Transverse colon (tissue), 4 donors: ENCODE results near the gene NDUFB5. TPM values are rescaled to one million over a fixed set of nuclear protein-coding genes. Genes with fewer than 3 reads are reported as not detected.

ENCODE experiments used
- DNase-seq: peaks from one replicate; pipeline ENCODE4 v3.0.0-alpha.2; 2019
- H3K27ac ChIP-seq, 4 donors: fragments of 200-600 bp; sonication (generic); 2 replicates each; pipeline ENCODE4 v1.5.1; 2016 to 2018; ENCODE audit warnings: inconsistent platforms in 4 of 4
- H3K27me3 ChIP-seq: fragments of 200-600 bp; sonication (generic); 2 replicates; pipeline ENCODE4 v1.5.1; 2017; ENCODE audit warnings: inconsistent platforms
- H3K36me3 ChIP-seq, 4 donors: fragments of 200-600 bp; sonication (generic); 2 replicates each; pipeline ENCODE4 v1.5.1; 2017 to 2019; ENCODE audit warnings: inconsistent platforms in 4 of 4
- H3K4me1 ChIP-seq, 4 donors: fragments of 200-600 bp; sonication (generic); 2 replicates each; pipeline ENCODE4 v1.5.1; 2017 to 2020; ENCODE audit warnings: inconsistent platforms in 4 of 4
- H3K4me3 ChIP-seq, 4 donors: fragments of 200-600 bp; sonication (generic); 1 replicate in 1 of 4; 2 replicates in 3 of 4; pipeline versions ENCODE4 v1.5.1 to v1.6.1; 2017 to 2019; ENCODE audit warnings: inconsistent platforms in 4 of 4
- H3K9me3 ChIP-seq, 2 donors: fragments of 200-600 bp; sonication (generic); 2 replicates each; pipeline ENCODE4 v1.5.1; 2017 to 2019; ENCODE audit warnings: inconsistent platforms in 2 of 2
- EP300 ChIP-seq: sonication (generic); formaldehyde crosslinking; IDR thresholded peaks from one replicate; pipeline ENCODE4 v1.6.1; 2017; ENCODE audit warnings: antibody characterized with exemption, low read depth
- POLR2A ChIP-seq: fragments of 450-650 bp; IDR thresholded peaks from one replicate; pipeline ENCODE4 v1.6.1; 2016; ENCODE audit warnings: antibody characterized with exemption, mild to moderate bottlenecking, moderate library complexity
- POLR2AphosphoS5 ChIP-seq, 3 donors: sonication (generic); formaldehyde crosslinking; IDR thresholded peaks; one replicate each; pipeline ENCODE4 v1.6.1; 2016; ENCODE audit warnings: antibody characterized with exemption in 3 of 3
- WGBS, 2 donors: methylation state at CpG; one replicate each; pipeline ENCODE4 v1.1.5; 2018; ENCODE audit warnings: low coverage in 1 of 2; 5-methylcytosine and 5-hydroxymethylcytosine counted together
- in situ Hi-C, 4 donors: fragments of 200-750 bp; cut with MboI; loops; one replicate each; pipeline versions ENCODE4 v1.15.0 to v1.15.1; 2017; ENCODE audit warnings: low sequenced_read_pairs in 3 of 4, low pct_ligation_motif_present in 1 of 4, low pct_unique_long_range_greater_than_20kb in 1 of 4
- intact Hi-C: fragments of 100-400 bp; cut with DNase I; formaldehyde crosslinking; loops from one replicate; pipeline ENCODE4 v1.15.1; 2023; ENCODE audit warnings: low total_unique reads
- total RNA-seq, 4 donors: library from RNA; depleted of rRNA; stranded (reverse); fragments of >200 nt; gene quantifications; one replicate each; pipeline ENCODE4 v1.1.0, GENCODE V29; 2016
- TF ChIP-seq, protein P1 (sequence below), 5 experiments: fragments of 200-600 bp in 3 of 5; fragments of 450-650 bp in 2 of 5; sonication (generic) in 3 of 5; IDR thresholded peaks; 1 replicate in 2 of 5; 2 replicates in 3 of 5; pipeline ENCODE4 v1.5.1; 2016 to 2017; ENCODE audit warnings: antibody characterized with exemption in 5 of 5, inconsistent platforms in 3 of 5, mild to moderate bottlenecking in 2 of 5, moderate library complexity in 1 of 5

The NDUFB5 gene
- total RNA-seq, 4 donors from 2014 or later, result 47.5 to 139 (median 88.5) TPM

DNA sequence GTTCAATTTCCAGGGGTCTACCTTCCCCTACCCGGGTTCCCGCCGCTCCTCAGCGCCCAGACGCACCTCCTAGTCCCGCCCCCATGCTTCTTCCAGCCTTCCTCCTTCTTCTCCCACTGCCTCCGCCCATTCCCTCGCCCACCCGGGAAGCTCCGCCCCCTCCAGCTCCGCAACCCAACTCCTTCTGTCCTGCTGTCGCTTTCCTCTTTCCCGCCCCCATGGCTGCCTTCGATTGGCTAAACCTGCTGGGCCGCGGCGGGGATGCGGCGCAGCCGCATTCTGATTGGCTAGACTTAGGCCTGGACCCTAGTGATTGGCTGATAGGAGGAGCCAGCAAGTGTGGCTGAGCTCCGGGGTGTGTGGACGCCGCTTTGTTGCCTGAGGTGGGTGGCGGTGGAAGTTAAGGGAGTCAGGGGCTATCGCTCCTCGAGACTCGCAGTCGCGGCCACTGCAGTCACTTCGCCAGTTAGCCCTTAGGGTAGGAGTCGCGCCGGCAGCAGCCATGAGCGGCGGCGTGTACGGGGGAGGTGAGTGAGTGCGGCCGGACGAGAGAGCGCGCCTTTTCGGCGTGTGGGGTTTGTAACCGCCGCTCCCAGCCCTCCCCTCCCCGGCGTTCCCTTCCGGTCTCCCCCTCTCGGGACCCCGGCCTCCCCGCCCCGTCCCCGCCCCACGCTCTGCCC lies 41.9 kb upstream of the NDUFB5 start, which contains the start of gene ACTL6A:
Gene ACTL6A, plus strand, starts transcription at position 336 of the 680 bp plus-strand sequence. Its CDS starts 167 bp downstream, at position 503.
- Histone ChIP-seq H3K9me3 (no peaks in the 10 kb centered on the region), H3K4me3 (peak within 1 kb of the TSS; percentile 74 to 89 (median 84)), H3K27me3 (no peaks in the 10 kb centered on the region), H3K36me3 (no peaks in the 10 kb centered on the region), H3K27ac (peak within 1 kb of the TSS; percentile 91 to 95 (median 92)), H3K4me1 (peaks cover 6 to 15% (median 8%) of the 10 kb centered on the region in 4 donors)
- DNase-seq, result peak; percentile 100
- WGBS, 2 donors, result 0 to 1% methylated on average over 11 to 46 of the region's 55 CpGs
- intact Hi-C loops, result loop anchor here (5.0 to 10.0 kb wide), 3 partner anchors 40 to 545 kb away; partner anchors contain the start of genes MFN1, MRPL47 and NDUFB5
- TF ChIP-seq, protein P1, sequence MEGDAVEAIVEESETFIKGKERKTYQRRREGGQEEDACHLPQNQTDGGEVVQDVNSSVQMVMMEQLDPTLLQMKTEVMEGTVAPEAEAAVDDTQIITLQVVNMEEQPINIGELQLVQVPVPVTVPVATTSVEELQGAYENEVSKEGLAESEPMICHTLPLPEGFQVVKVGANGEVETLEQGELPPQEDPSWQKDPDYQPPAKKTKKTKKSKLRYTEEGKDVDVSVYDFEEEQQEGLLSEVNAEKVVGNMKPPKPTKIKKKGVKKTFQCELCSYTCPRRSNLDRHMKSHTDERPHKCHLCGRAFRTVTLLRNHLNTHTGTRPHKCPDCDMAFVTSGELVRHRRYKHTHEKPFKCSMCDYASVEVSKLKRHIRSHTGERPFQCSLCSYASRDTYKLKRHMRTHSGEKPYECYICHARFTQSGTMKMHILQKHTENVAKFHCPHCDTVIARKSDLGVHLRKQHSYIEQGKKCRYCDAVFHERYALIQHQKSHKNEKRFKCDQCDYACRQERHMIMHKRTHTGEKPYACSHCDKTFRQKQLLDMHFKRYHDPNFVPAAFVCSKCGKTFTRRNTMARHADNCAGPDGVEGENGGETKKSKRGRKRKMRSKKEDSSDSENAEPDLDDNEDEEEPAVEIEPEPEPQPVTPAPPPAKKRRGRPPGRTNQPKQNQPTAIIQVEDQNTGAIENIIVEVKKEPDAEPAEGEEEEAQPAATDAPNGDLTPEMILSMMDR (IDR thresholded peaks at IDR 0.05), result no peak
- peak; percentile 75 to 82 (median 80) for TF ChIP-seq POLR2AphosphoS5 (IDR thresholded peaks at IDR 0.05)
- TF ChIP-seq POLR2A, result peak; percentile 64
- no peak for TF ChIP-seq EP300
- in situ Hi-C loops, result loop anchor here in 3 of 4 donors (25.0 kb wide), 3 partner anchors 125 to 550 kb away; no protein-coding TSS in a partner anchor

DNA sequence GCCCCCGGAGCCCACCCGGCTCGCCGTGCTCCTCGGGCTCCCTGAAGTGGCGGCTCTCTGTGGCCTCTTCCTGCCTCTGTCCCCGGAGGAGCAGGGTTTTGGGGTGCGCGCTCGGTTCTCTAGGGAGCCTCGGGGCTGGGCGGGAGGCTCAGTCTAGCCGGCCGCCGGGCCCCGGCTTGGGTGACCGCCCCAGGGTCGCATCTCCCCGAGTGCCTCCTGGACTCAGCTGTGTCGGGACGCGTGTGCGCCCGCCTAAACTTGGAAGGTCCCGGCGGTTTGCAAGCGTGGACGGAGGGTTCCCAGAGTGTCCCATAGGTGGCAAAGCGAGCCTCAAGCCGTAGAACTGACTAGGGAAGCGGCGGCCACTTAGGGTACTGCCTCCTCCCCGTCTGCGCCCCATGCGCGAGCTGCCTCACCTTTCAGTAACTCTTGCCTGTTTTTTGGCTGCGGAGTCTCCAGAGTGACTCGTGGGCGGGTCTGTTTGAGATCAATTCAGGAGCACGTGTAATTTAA lies 41.3 kb upstream of the NDUFB5 start:
- in situ Hi-C loops, result loop anchor here in 3 of 4 donors (25.0 kb wide), 3 partner anchors 126 to 551 kb away; no protein-coding TSS in a partner anchor
- intact Hi-C loops, result loop anchor here (5.0 to 10.0 kb wide), 3 partner anchors 39 to 546 kb away; partner anchors contain the start of genes MFN1, MRPL47 and NDUFB5
- Histone ChIP-seq H3K9me3 (no peaks in the 10 kb centered on the region), H3K27ac (peak overlapping the region; percentile 91 to 95 (median 92)), H3K4me1 (peaks cover 6 to 15% (median 8%) of the 10 kb centered on the region in 4 donors), H3K36me3 (no peaks in the 10 kb centered on the region), H3K4me3 (peak overlapping the region; percentile 74 to 89 (median 84)), H3K27me3 (no peaks in the 10 kb centered on the region)
- peak; percentile 73 for DNase-seq
- TF ChIP-seq POLR2A (no peak), EP300 (no peak), POLR2AphosphoS5 (IDR thresholded peaks at IDR 0.05) (peak in 1 of 3 donors; percentile 2)
- TF ChIP-seq, protein P1 (IDR thresholded peaks at IDR 0.05), result peak; percentile 62 to 88 (median 70)
- 0% methylated on average over 26 of the region's 40 CpGs; no CpG with 5 or more reads in 1 of the 2 donors for WGBS, 2 donors

DNA sequence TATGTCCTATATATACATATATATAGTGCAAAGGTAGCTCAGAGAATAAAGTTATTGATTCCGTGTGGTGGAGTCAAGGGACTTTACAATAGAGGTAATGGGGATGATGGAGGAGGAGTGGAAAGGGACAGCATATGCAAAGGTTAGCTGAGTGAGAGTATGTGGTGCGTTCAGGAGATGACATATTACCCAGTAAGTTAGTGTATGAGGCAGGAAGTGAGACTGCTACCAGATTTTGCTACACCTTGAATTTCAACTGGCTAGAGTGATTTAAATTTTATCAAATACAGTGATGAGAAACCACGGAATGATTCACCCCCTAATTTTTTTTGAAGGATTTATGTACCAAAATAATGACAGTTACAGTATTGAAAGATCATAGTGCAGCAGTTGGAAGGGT lies 39.1 kb upstream of the NDUFB5 start:
- in situ Hi-C loops, result loop anchor here in 3 of 4 donors (25.0 kb wide), 3 partner anchors 128 to 553 kb away; no protein-coding TSS in a partner anchor
- intact Hi-C loops, result loop anchor here (10.0 kb wide), 1 partner anchor 221 kb away; the partner anchor contains the start of gene MFN1
- H3K4me1 ChIP-seq, result peaks cover 6 to 15% (median 8%) of the 10 kb centered on the region in 4 donors
- peaks cover 0 to 7% (median 0%) of the 10 kb centered on the region in 4 donors for H3K36me3 ChIP-seq
- 66 to 71% methylated on average over 3 of the region's 3 CpGs for WGBS, 2 donors
- no peak for DNase-seq
- H3K9me3 ChIP-seq, result no peaks in the 10 kb centered on the region
- H3K27ac ChIP-seq, result no peak overlapping the region
- H3K4me3 ChIP-seq, result no peak overlapping the region
- TF ChIP-seq POLR2AphosphoS5 (IDR thresholded peaks at IDR 0.05), result no peak
- H3K27me3 ChIP-seq, result no peaks in the 10 kb centered on the region

DNA sequence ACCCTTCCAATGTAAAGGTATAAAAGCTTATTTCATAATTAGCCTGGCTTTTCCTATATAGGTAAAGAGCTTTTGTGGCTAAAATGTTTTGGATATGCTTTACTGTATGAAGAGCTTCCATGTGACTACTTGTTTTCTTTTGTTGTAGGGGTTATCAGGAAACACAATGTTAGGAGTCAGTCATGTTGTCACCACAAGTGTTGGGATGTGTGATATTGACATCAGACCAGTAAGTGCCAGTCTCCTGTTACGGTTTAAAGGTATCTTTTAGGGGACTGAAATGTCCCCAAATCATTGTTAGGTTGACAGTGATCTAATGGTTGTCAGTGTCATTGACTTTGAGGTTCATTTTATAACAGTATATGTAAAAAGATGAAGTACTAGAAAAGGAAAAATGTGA lies 23.6 kb upstream of the NDUFB5 start:
- Histone ChIP-seq H3K4me3 (no peak overlapping the region), H3K27ac (no peak overlapping the region), H3K4me1 (no peaks in the 10 kb centered on the region), H3K36me3 (peaks cover 0 to 56% (median 23%) of the 10 kb centered on the region in 4 donors), H3K9me3 (no peaks in the 10 kb centered on the region), H3K27me3 (no peaks in the 10 kb centered on the region)
- 93% methylated on average over 1 of the region's 1 CpG; no CpG with 5 or more reads in 1 of the 2 donors for WGBS, 2 donors
- no peak for DNase-seq
- TF ChIP-seq POLR2AphosphoS5 (IDR thresholded peaks at IDR 0.05) (no peak), EP300 (no peak), POLR2A (no peak)
- TF ChIP-seq, protein P1 (IDR thresholded peaks at IDR 0.05), result no peak
- intact Hi-C loops (no loop called here), in situ Hi-C loops (loop anchor here in 1 of 4 donors (25.0 kb wide), 1 partner anchor 219 kb away; no protein-coding TSS in a partner anchor)
